Right ventricle myocardium inferior (tissue), 1 donor: ENCODE measurements around the gene DRC3. TPM values are rescaled to one million over a fixed set of nuclear protein-coding genes. Genes with fewer than 3 reads are reported as not detected.

ENCODE experiments used
- ATAC-seq: fragments of 200-7000 bp; cut with Tn5 transposase; one replicate; pipeline ENCODE4 v1.9.1; 2020; ENCODE audit warnings: mild to moderate bottlenecking, moderate library complexity
- DNase-seq: peaks from one replicate; pipeline ENCODE4 v3.0.0; 2021; ENCODE audit errors: missing footprints
- intact Hi-C: fragments of 100-400 bp; cut with DNase I; formaldehyde crosslinking; loops from one replicate; pipeline ENCODE4 v1.11.0; 2022
- total RNA-seq: library from RNA; stranded (reverse); fragmentation: NEBNext Ultra II Directional; extraction: Animal tissue kit (Norgen Biotek cat#: 25700); gene quantifications from one replicate; pipeline ENCODE4 v1.2.1, GENCODE V29; 2021
- donor health status: DM: no; HTN: yes; CAD: no; lungs with severe emphysema.

Gene DRC3
- total RNA-seq, 1 donor from 2014 or later: 1.6 TPM

- intact Hi-C loops: no loop called here
- DNase-seq (no peak), ATAC-seq (no peak)
Observed at GRCh38 chr17:18008496-18009268, 36.0 kb downstream of the DRC3 start.

- peak; percentile 89 for ATAC-seq
- DNase-seq: no peak
- intact Hi-C loops: no loop called here
Observed at GRCh38 chr17:18009609-18010420, 37.2 kb downstream of the DRC3 start.

- intact Hi-C loops: no loop called here
- ATAC-seq (no peak), DNase-seq (no peak)
Observed at GRCh38 chr17:18011286-18011685, 38.6 kb downstream of the DRC3 start.

- intact Hi-C loops: no loop called here
- DNase-seq (no peak), ATAC-seq (no peak)
Observed at GRCh38 chr17:18014006-18014405, 41.3 kb downstream of the DRC3 start.

- intact Hi-C loops: no loop called here
- ATAC-seq (no peak), DNase-seq (no peak)
Observed at GRCh38 chr17:18015593-18015992, 42.9 kb downstream of the DRC3 start.

- DNase-seq (no peak), ATAC-seq (no peak)
- intact Hi-C loops: no loop called here
Observed at GRCh38 chr17:18016426-18016825, 43.8 kb downstream of the DRC3 start.

GRCh38 chr17:18017958-18018357 is 45.3 kb downstream of the DRC3 start:
- DNase-seq: no peak
- ATAC-seq: no peak
- intact Hi-C loops: no loop called here

- DNase-seq (no peak), ATAC-seq (no peak)
- intact Hi-C loops: no loop called here
Observed at GRCh38 chr17:18018411-18018921, 45.8 kb downstream of the DRC3 start.

GRCh38 chr17:18019838-18020154 is 47.1 kb downstream of the DRC3 start:
- no peak for ATAC-seq

GRCh38 chr17:18020971-18021370 is 48.3 kb downstream of the DRC3 start:
- ATAC-seq (no peak), DNase-seq (no peak)
- intact Hi-C loops: no loop called here

More at GRCh38 chr17:18019838-18020154, 47.1 kb downstream of the DRC3 start:
- intact Hi-C loops: no loop called here
- no peak for DNase-seq

- intact Hi-C loops: no loop called here
- no peak for DNase-seq
- no peak for ATAC-seq
Observed at GRCh38 chr17:18021372-18021771, 48.7 kb downstream of the DRC3 start.

GRCh38 chr17:18025241-18025944 is 52.7 kb downstream of the DRC3 start:
- intact Hi-C loops: no loop called here
- no peak for DNase-seq
- ATAC-seq: no peak

- DNase-seq: no peak
- peak; percentile 65 for ATAC-seq
- intact Hi-C loops: no loop called here
Observed at GRCh38 chr17:18025945-18026776, 53.5 kb downstream of the DRC3 start.

GRCh38 chr17:18027280-18027679 is 54.6 kb downstream of the DRC3 start:
- intact Hi-C loops: no loop called here
- DNase-seq: no peak
- ATAC-seq: peak; percentile 47

GRCh38 chr17:18028114-18028951 is 55.7 kb downstream of the DRC3 start:
- ATAC-seq (peak; percentile 43), DNase-seq (no peak)
- intact Hi-C loops: no loop called here

- DNase-seq: no peak
- no peak for ATAC-seq
- intact Hi-C loops: no loop called here
Observed at GRCh38 chr17:18028952-18029540, 56.4 kb downstream of the DRC3 start.

- no peak for ATAC-seq
- intact Hi-C loops: loop anchor here (2.0 to 5.0 kb wide), 4 partner anchors 37 to 215 kb away; partner anchors contain the start of genes DRC3 and TOM1L2
- no peak for DNase-seq
Observed at GRCh38 chr17:18031955-18032354, 59.3 kb downstream of the DRC3 start.
